ENCODE data around the gene ABLIM2.

- TF ChIP-seq CTCF (IDR thresholded peaks at IDR 0.05), result no peak
- TF ChIP-seq POLR2A (IDR thresholded peaks at IDR 0.05), result no peak
Measured at GRCh38 chr4:7956270-7956808, 202.3 kb downstream of the ABLIM2 start.

All from lower leg skin (tissue), 3 donors.